CD1c-positive myeloid dendritic cell (primary cell): ENCODE measurements around the gene MDGA2.

Experiments used
- DNase-seq: peaks from one replicate; pipeline ENCODE4 v3.0.0-alpha.2; 2016; ENCODE audit errors: extremely low spot score

Gene MDGA2

GRCh38 chr14:47675466-47676314 lies at the start of gene MDGA2:
Gene MDGA2 (minus strand): TSS chr14:47675605.
- no peak for DNase-seq

- no peak for DNase-seq
Measured at GRCh38 chr14:47722929-47723693, 47.7 kb upstream of the MDGA2 start.

GRCh38 chr14:47720281-47720680 lies 44.9 kb upstream of the MDGA2 start:
- no peak for DNase-seq

- no peak for DNase-seq
Measured at GRCh38 chr14:47715330-47715729, 39.9 kb upstream of the MDGA2 start.

GRCh38 chr14:47710581-47710980 lies 35.2 kb upstream of the MDGA2 start:
- no peak for DNase-seq

- DNase-seq, result no peak
Measured at GRCh38 chr14:47705683-47706082, 30.3 kb upstream of the MDGA2 start.

- DNase-seq, result no peak
Measured at GRCh38 chr14:47691829-47692228, 16.4 kb upstream of the MDGA2 start.

- no peak for DNase-seq
Measured at GRCh38 chr14:47678993-47679392, 3.6 kb upstream of the MDGA2 start.

- DNase-seq, result no peak
Measured at GRCh38 chr14:47678157-47678556, 2.8 kb upstream of the MDGA2 start.

- no peak for DNase-seq
Measured at GRCh38 chr14:47676315-47676617, 861 bp upstream of the MDGA2 start.

- DNase-seq, result no peak
Measured at GRCh38 chr14:47674543-47675465, 601 bp downstream of the MDGA2 start.

- DNase-seq, result no peak
Measured at GRCh38 chr14:47674148-47674542, 1.3 kb downstream of the MDGA2 start.

- no peak for DNase-seq
Measured at GRCh38 chr14:47665337-47666134, 9.9 kb downstream of the MDGA2 start.

- DNase-seq, result no peak
Measured at GRCh38 chr14:47662466-47662865, 12.9 kb downstream of the MDGA2 start.

- no peak for DNase-seq
Measured at GRCh38 chr14:47660158-47660557, 15.2 kb downstream of the MDGA2 start.

GRCh38 chr14:47658041-47658440 lies 17.4 kb downstream of the MDGA2 start:
- no peak for DNase-seq

- no peak for DNase-seq
Measured at GRCh38 chr14:47657143-47657542, 18.3 kb downstream of the MDGA2 start.

- DNase-seq, result no peak
Measured at GRCh38 chr14:47651337-47651736, 24.1 kb downstream of the MDGA2 start.

- DNase-seq, result no peak
Measured at GRCh38 chr14:47637753-47638152, 37.7 kb downstream of the MDGA2 start.

- DNase-seq, result no peak
Measured at GRCh38 chr14:47626151-47627035, 49.0 kb downstream of the MDGA2 start.
